Astrocyte of the spinal cord (primary cell): Measurements from ENCODE around the gene GEMIN5.
"Not testable (repeated sequence)": the region's sequence is repeated elsewhere in the genome, so short reads cannot be mapped to it uniquely, and the experiment has no call there.

Source experiments
- DNase-seq: peaks from one replicate; pipeline ENCODE4 v3.0.0; 2011; ENCODE audit warnings: low read depth, low spot score
- H3K4me3 ChIP-seq: 2 replicates; pipeline ENCODE4 v1.5.1; 2011; ENCODE audit warnings: low read depth, mild to moderate bottlenecking, low read length, moderate library complexity
- CTCF ChIP-seq: IDR thresholded peaks from 2 replicates; pipeline ENCODE4 v1.5.1; 2012; ENCODE audit warnings: low read depth, mild to moderate bottlenecking, low read length, inconsistent platforms
- in situ Hi-C: cut with HindIII; loops from 2 replicates; pipeline ENCODE4 v1.10.0; 2017; ENCODE audit warnings: low sequenced_read_pairs

Gene GEMIN5

GRCh38 chr5:154944716-154945115 is 6.7 kb upstream of the GEMIN5 start:
- TF ChIP-seq CTCF = no peak
- in situ Hi-C loops = no loop called here
- no peak overlapping the region for H3K4me3 ChIP-seq
- DNase-seq = no peak

- in situ Hi-C loops = no loop called here
- no peak for TF ChIP-seq CTCF
- no peak for DNase-seq
- H3K4me3 ChIP-seq = no peak overlapping the region
Observed at GRCh38 chr5:154943527-154943926, 5.5 kb upstream of the GEMIN5 start.

- H3K4me3 ChIP-seq = peak within 1 kb of the TSS; percentile 73
- in situ Hi-C loops = no loop called here
- no peak for TF ChIP-seq CTCF
- peak; percentile 94 for DNase-seq
Observed at GRCh38 chr5:154940772-154941620, 3.0 kb upstream of the GEMIN5 start, which contains the start of gene MRPL22. Gene MRPL22, plus strand, starts transcription at chr5:154941073. Its CDS starts 38 bp downstream, at chr5:154941111.

- TF ChIP-seq CTCF = no peak
- in situ Hi-C loops = no loop called here
Observed at GRCh38 chr5:154940375-154940771, 2.4 kb upstream of the GEMIN5 start.

GRCh38 chr5:154939387-154939786 is 1.4 kb upstream of the GEMIN5 start:
- in situ Hi-C loops, H3K4me3 ChIP-seq, DNase-seq: not testable (repeated sequence)

More at GRCh38 chr5:154940375-154940771, 2.4 kb upstream of the GEMIN5 start:
- H3K4me3 ChIP-seq = peak overlapping the region; percentile 73
- DNase-seq = no peak

GRCh38 chr5:154937186-154937717 is 759 bp downstream of the GEMIN5 start:
- no peak for DNase-seq
- in situ Hi-C loops = no loop called here

More at GRCh38 chr5:154937186-154937717, 759 bp downstream of the GEMIN5 start:
- H3K4me3 ChIP-seq = peak overlapping the region; percentile 79
- no peak for TF ChIP-seq CTCF
